ENCODE measurements around the gene FKBP1B.
"Not testable (repeated sequence)": the region's sequence is repeated elsewhere in the genome, so short reads cannot be mapped to it uniquely, and the experiment has no call there.

FKBP1B gene

DNA sequence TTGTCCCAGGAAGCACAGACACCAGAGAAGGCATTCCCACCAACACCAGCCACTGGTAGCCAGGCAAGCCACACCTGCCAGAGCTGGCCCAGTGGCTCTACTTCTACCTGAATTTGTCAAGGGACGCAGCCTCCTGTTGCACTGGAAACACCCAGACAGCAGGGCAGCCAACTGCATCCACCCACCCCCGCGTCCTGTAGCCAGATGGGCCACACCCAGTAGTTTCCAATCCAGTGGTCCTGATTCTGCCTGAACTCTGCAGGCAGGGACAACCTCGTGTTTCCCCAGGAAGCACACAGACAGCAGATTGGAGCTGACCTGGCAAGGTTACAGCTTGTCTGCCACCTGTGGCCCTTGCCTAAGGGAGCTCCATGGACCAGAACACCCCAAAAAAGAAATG lies 55.4 kb downstream of the FKBP1B start:
- no peak for DNase-seq

DNA sequence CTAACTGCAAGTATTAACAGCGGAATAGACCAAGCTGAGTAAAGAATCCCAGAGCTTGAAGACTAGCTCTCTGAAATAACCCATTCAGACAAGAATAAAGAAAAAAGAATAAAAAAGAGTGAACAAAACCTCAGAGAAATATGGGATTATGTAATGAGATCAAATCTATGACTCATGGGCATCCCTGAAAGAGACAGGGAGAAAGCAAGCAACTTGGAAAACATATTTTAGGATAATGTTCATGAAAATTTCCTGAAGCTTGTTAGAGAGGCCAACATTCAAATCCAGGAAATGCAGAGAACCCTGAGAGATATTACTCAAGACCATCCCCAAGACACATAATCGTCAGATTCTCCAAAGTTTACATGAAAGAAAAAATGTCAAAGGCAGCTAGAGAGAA lies 56.3 kb downstream of the FKBP1B start:
- DNase-seq = no peak

DNA sequence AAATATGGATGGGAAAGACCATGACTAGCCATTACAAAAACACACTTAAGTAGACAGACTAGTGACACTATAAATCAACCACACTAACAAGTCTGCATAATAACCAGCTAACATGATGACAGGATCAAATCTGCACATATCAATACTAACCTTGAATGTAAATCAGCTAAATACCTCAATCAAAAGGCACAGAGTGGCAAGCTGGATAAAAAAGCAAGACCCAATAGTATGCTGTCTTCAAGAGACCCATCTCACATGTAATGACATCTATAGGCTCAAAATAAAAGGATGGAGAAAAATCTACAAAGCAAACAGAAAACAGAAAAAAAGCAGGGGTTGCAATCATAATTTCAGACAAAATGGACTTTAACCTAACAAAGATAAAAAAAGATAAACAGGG lies 57.2 kb downstream of the FKBP1B start:
- DNase-seq = no peak

DNA sequence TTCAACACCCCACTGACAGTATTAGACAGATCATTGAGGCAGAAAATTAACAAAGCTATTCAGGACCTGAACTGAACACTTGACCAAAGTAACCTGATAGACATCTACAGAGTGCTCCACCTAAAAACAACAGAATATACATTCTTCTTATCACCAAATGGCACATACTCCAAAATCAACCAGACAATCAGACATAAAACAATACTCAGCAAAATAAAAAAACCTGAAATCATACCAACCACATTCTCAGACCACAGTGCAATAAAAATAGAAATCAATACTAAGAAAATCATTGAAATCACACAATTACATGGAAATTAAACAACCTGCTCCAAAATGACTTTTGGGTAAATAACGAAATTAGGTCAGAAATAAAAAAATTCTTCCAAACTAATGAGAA lies 57.8 kb downstream of the FKBP1B start:
- DNase-seq = no peak

DNA sequence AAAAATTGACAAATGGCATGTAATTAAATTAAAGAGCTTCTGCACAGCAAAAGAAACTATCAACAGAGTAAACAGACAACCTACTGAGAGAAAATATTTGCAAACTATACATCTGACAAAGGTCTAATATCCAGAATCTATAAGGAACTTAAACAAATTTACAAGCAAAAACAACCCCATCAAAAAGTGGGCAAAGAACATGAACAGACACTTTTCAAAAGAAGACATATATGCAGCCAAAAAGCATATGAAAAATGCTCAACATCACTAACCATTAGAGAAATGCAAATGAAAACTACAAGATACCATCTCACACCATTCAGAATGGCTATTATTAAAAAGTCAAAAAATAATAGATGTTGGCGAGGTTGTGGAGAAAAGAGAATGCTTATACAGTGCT lies 59.9 kb downstream of the FKBP1B start:
- DNase-seq = not testable (repeated sequence)

DNA sequence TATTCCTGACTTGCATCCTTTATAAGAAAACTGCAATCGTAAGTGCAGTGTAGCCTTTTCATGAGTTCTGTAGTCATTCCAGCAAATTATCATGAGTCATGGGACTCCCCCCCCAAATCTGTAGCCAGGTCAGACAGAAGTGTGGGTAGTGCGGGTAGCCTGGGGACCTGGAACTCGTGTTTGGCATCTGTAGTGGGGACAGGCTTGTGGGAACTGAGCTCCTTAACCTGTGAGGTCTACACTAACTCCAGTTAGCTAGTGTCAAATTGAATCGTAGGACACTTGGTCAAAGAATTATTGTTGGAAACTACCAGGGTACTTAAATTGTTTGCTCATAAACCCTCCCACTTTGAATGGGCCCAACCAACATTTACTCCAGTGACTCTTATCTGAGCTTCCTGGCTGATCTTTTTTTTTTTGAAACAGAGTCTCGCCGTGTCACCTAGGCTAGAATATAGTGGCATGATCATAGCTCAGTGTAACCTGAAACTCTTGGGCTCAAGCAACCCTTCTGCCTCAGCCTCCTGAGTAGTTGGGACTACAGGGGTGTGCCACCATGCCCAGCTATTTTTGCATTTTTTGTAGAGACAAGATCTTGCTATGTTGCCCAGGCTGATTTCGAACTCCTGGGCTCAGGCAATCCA lies 61.2 kb downstream of the FKBP1B start:
- no peak for DNase-seq

DNA sequence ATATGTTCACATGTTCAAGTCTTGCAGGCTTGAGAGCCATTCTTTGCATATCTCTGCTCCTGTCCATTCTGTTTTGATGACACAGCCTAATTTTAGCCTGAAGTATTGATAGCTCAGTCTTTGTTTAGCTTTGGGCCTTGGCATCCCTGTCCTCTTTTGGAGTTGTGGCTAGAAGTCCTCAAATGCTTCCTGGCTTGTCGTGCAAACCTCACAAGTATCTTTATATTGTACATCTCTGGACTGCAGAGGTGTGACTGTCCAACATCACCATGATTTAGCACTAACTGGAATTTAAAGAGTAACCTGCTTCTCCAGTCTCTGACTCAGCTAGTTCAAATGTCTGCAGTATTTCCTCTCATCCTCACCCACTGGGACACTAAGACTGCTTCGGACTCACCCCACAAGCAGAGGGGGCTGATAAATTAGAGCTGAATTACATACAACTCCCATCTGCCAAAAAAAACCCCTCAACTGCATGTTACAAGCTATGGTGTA lies 61.9 kb downstream of the FKBP1B start:
- no peak for DNase-seq

Data from NCI-H1092 treated with DMSO at 0.1 percent for 48 hours (cell line).